ENCODE measurements around the gene SDR42E1. TPM values are rescaled to one million over a fixed set of nuclear protein-coding genes. Genes with fewer than 3 reads are reported as not detected.

SDR42E1 gene
- polyA plus RNA-seq, 1 donor (not counting 4 experiments of a cell fraction or from before 2014, with no cell fraction given) = 20.3 TPM

GRCh38 chr16:82040296-82040695 is 29.0 kb upstream of the SDR42E1 start:
- FAIRE-seq (no peak), DNase-seq (ENCODE audit: low read depth, low spot score) (no peak)
- Histone ChIP-seq H3K9me3 (ENCODE audit: control insufficient read depth, low read depth, low read length) (no peaks in the 10 kb centered on the region), H3K4me3 (ENCODE audit: control insufficient read depth in 2 of 3, extremely low read depth in 1 of 3, insufficient read depth in 2 of 3, low read depth in 1 of 3, low read length in 3 of 3) (no peak overlapping the region), H3K27ac (ENCODE audit: control insufficient read depth, insufficient read depth, low read length) (no peak overlapping the region), H3K4me2 (ENCODE audit: control insufficient read depth, extremely low read depth, insufficient read depth, low read depth, low read length) (no peak overlapping the region), H3K4me1 (ENCODE audit: control insufficient read depth, extremely low read depth, insufficient read depth, low read length) (peaks cover 12% of the 10 kb centered on the region), H3K36me3 (ENCODE audit: control insufficient read depth in 2 of 2, extremely low read depth in 1 of 2, insufficient read depth in 2 of 2, low read length in 2 of 2) (no peaks in the 10 kb centered on the region), H3K79me2 (ENCODE audit: control insufficient read depth, insufficient read depth, low read length) (no peaks in the 10 kb centered on the region), H3K9me1 (ENCODE audit: control insufficient read depth, extremely low read depth, insufficient read depth, low read length) (no peaks in the 10 kb centered on the region), H3K9ac (ENCODE audit: control insufficient read depth, extremely low read depth, insufficient read depth, low read length) (no peak overlapping the region), H3K27me3 (ENCODE audit: control insufficient read depth, extremely low read depth, insufficient read depth, low read length) (no peaks in the 10 kb centered on the region), H4K20me1 (ENCODE audit: control insufficient read depth, extremely low read depth, insufficient read depth, low read length) (no peaks in the 10 kb centered on the region), H2AFZ (ENCODE audit: control insufficient read depth, low read length) (no peak overlapping the region)
- TF ChIP-seq EZH2 (IDR thresholded peaks at IDR 0.05; ENCODE audit: low read length) = no peak
- no peak for TF ChIP-seq CTCF (optimal IDR thresholded peaks at IDR 0.05 in 1 of 3, IDR thresholded peaks at IDR 0.05 in 1 of 3, conservative IDR thresholded peaks at IDR 0.05 in 1 of 3; ENCODE audit: extremely low read depth in 1 of 3, insufficient read depth in 2 of 3, low read length in 3 of 3)
- dilution Hi-C loops (cut with MboI; ENCODE audit: extremely low pct_ligation_motif_present, low sequenced_read_pairs) = no loop called here

- H3K36me3 ChIP-seq (ENCODE audit: control insufficient read depth in 2 of 2, extremely low read depth in 1 of 2, insufficient read depth in 2 of 2, low read length in 2 of 2) = no peaks in the 10 kb centered on the region
- no peaks in the 10 kb centered on the region for H3K9me3 ChIP-seq (ENCODE audit: control insufficient read depth, low read depth, low read length)
- no peak for TF ChIP-seq EZH2 (IDR thresholded peaks at IDR 0.05; ENCODE audit: low read length)
- no peak for TF ChIP-seq CTCF (optimal IDR thresholded peaks at IDR 0.05 in 1 of 3, IDR thresholded peaks at IDR 0.05 in 1 of 3, conservative IDR thresholded peaks at IDR 0.05 in 1 of 3; ENCODE audit: extremely low read depth in 1 of 3, insufficient read depth in 2 of 3, low read length in 3 of 3)
- H4K20me1 ChIP-seq (ENCODE audit: control insufficient read depth, extremely low read depth, insufficient read depth, low read length) = no peaks in the 10 kb centered on the region
- no peaks in the 10 kb centered on the region for H3K9me1 ChIP-seq (ENCODE audit: control insufficient read depth, extremely low read depth, insufficient read depth, low read length)
- no peak overlapping the region for H2AFZ ChIP-seq (ENCODE audit: control insufficient read depth, low read length)
- H3K4me1 ChIP-seq (ENCODE audit: control insufficient read depth, extremely low read depth, insufficient read depth, low read length) = peaks cover 29% of the 10 kb centered on the region
- H3K4me2 ChIP-seq (ENCODE audit: control insufficient read depth, extremely low read depth, insufficient read depth, low read depth, low read length) = no peak overlapping the region
- no peaks in the 10 kb centered on the region for H3K27me3 ChIP-seq (ENCODE audit: control insufficient read depth, extremely low read depth, insufficient read depth, low read length)
- dilution Hi-C loops (cut with MboI; ENCODE audit: extremely low pct_ligation_motif_present, low sequenced_read_pairs) = no loop called here
- H3K79me2 ChIP-seq (ENCODE audit: control insufficient read depth, insufficient read depth, low read length) = no peaks in the 10 kb centered on the region
- DNase-seq (ENCODE audit: low read depth, low spot score) (no peak), FAIRE-seq (no peak)
- H3K9ac ChIP-seq (ENCODE audit: control insufficient read depth, extremely low read depth, insufficient read depth, low read length) = no peak overlapping the region
- no peak overlapping the region for H3K27ac ChIP-seq (ENCODE audit: control insufficient read depth, insufficient read depth, low read length)
- no peak overlapping the region for H3K4me3 ChIP-seq (ENCODE audit: control insufficient read depth in 2 of 3, extremely low read depth in 1 of 3, insufficient read depth in 2 of 3, low read depth in 1 of 3, low read length in 3 of 3)
These were observed 26.4 kb upstream of the SDR42E1 start for GRCh38 chr16:82037666-82038065.

Measured in keratinocyte (primary cell).